Ascending aorta (tissue), 2 donors: ENCODE results near the gene SLFNL1. TPM values are rescaled to one million over a fixed set of nuclear protein-coding genes. Genes with fewer than 3 reads are reported as not detected.

Source experiments
- DNase-seq, 2 donors: peaks; one replicate each; pipeline ENCODE4 v3.0.0-alpha.2; 2019; ENCODE audit warnings: low spot score in 2 of 2
- H3K27ac ChIP-seq, 2 donors: fragments of 200-600 bp; sonication (generic); one replicate each; pipeline ENCODE4 v1.5.1; 2016 to 2017; ENCODE audit warnings: mild to moderate bottlenecking in 1 of 2
- H3K27me3 ChIP-seq: fragments of 200-600 bp; sonication (generic); one replicate; pipeline ENCODE4 v1.5.1; 2017
- H3K36me3 ChIP-seq, 2 donors: fragments of 200-600 bp; sonication (generic); one replicate each; pipeline ENCODE4 v1.5.1; 2016
- H3K4me1 ChIP-seq, 2 donors: fragments of 200-600 bp; sonication (generic); one replicate each; pipeline ENCODE4 v1.5.1; 2016 to 2017; ENCODE audit warnings: mild to moderate bottlenecking in 1 of 2
- H3K4me3 ChIP-seq, 2 donors: fragments of 200-600 bp; sonication (generic); one replicate each; pipeline ENCODE4 v1.5.1; 2016 to 2017; ENCODE audit warnings: mild to moderate bottlenecking in 1 of 2
- H3K9me3 ChIP-seq, 2 donors: fragments of 200-600 bp; sonication (generic); one replicate each; pipeline ENCODE4 v1.5.1; 2016
- CTCF ChIP-seq, 3 experiments: fragments of 200-600 bp in 2 of 3; fragments of 450-650 bp in 1 of 3; sonication (generic) in 2 of 3; IDR thresholded peaks; one replicate each; pipeline ENCODE4 v1.5.1; 2016 to 2019; ENCODE audit warnings: antibody characterized with exemption in 3 of 3, mild to moderate bottlenecking in 1 of 3, moderate library complexity in 1 of 3
- intact Hi-C: fragments of 100-400 bp; cut with DNase I; formaldehyde crosslinking; loops from one replicate; pipeline ENCODE4 v1.15.1; 2023
- total RNA-seq: library from RNA; depleted of rRNA; stranded (reverse); fragments of >200 nt; gene quantifications from one replicate; pipeline ENCODE4 v1.1.0, GENCODE V29; 2016

The SLFNL1 gene
- total RNA-seq, 1 donor from 2014 or later, result not detected

DNA sequence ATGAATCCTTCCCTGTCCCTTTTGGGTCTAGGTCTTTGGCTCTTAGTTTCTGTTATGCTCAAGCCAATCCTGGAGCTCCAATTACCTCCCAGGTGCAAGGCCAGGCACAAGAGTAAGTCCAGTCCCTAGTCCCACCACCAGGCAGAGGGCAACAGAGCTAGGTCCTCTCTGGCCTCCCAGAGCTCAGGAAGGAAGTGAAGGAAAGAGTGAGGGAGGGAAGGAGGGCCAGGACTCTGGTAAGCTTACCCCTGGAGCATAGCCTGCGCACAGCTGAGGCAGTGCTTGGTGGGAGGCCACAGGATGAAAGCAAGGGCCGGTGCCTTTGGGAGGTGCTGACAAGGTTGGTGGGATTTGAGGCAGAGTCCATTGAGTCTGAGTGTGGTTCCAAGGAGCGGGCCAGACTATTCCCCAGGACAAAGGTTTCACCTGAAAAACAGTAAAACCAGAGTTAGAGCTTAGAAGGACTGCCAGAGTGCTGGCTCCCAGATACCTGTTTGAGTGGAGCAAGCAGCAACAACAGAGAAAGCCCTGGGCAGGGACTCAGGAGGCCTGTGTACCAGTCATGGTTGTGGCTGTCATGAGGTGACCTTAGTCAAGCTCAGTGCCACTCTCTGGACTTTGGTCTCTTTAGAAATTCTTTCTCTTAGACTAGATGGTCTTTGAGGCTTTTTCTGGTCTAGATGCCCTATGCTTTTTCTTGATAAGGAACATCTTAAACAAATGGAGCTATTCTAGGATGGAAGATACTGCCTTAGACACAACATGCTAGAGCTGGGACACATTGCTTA, 15.8 kb upstream of the SLFNL1 start:
- H3K27me3 ChIP-seq, result no peaks in the 10 kb centered on the region
- H3K9me3 ChIP-seq, result no peaks in the 10 kb centered on the region
- no peak for TF ChIP-seq CTCF (IDR thresholded peaks at IDR 0.05)
- H3K27ac ChIP-seq, result no peak overlapping the region
- no peak for DNase-seq
- no peaks in the 10 kb centered on the region for H3K4me1 ChIP-seq
- intact Hi-C loops, result no loop called here
- peaks cover 34 to 72% of the 10 kb centered on the region in 2 donors for H3K36me3 ChIP-seq
- H3K4me3 ChIP-seq, result no peak overlapping the region

DNA sequence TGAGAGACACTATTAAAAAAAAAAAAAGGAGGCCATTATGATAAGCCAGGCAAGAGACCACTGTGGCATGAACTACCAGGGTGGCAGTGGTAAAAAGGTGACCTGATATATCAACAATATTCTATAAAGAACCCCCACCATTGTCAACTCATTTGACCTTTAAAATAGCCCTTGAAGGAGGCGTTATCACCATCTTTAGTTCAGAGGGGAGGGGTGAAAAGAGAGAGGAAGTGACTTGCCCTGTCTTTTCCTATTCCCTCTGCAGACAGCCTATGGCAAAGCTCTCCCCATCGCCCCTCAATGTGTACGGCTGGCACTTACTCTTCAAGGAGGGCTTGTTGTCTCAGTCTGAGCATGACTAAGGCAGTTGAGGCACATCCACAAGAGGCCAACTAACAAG, 11.7 kb upstream of the SLFNL1 start:
- no peak overlapping the region for H3K4me3 ChIP-seq
- TF ChIP-seq CTCF (IDR thresholded peaks at IDR 0.05), result no peak
- no peak overlapping the region for H3K27ac ChIP-seq
- H3K27me3 ChIP-seq, result no peaks in the 10 kb centered on the region
- H3K4me1 ChIP-seq, result no peaks in the 10 kb centered on the region
- H3K36me3 ChIP-seq, result peaks cover 43 to 86% of the 10 kb centered on the region in 2 donors
- no peaks in the 10 kb centered on the region for H3K9me3 ChIP-seq
- DNase-seq, result no peak
- intact Hi-C loops, result no loop called here

GRCh38 chr1:41032147-41032546, 10.6 kb upstream of the SLFNL1 start:
- peaks cover 51 to 88% of the 10 kb centered on the region in 2 donors for H3K36me3 ChIP-seq
- H3K27me3 ChIP-seq, result no peaks in the 10 kb centered on the region
- no peak for DNase-seq
- no peak overlapping the region for H3K27ac ChIP-seq
- intact Hi-C loops, result no loop called here
- no peaks in the 10 kb centered on the region for H3K4me1 ChIP-seq
- no peak overlapping the region for H3K4me3 ChIP-seq
- TF ChIP-seq CTCF (IDR thresholded peaks at IDR 0.05), result no peak
- H3K9me3 ChIP-seq, result no peaks in the 10 kb centered on the region

DNA sequence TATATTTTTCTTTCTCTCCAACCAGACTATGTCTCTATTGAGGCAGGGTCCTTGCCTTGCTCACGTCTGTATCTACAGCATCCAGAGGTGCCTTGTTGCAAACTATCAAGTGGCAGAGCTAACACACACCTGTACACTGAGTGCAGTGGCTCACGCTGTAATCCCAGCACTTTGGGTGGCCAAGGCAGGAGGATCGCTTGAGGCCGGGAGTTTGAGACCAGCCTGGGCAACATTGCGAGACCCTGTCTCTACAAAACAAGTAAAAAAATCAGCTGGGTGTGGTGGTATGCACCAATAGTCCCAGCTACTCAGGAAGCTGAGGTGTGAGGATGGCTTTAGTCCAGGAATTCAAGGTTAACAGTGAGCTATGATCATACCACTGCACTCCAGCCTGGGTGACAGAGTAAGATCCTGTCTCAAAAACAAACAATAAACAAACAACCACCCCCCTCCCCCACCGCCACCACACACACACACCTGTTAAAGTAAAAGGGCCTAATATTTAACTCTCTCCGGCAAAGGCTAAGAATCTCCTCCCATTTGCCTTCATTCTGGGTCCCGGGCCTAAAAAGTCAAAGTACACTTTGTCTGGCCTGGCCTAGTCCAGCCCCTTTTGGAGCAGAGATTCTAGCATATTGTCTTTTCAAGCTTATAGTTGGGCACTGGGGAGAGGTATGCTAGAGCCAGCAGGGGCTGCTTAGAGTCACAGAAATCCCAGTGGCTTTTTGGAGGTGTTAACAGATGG, 9.5 kb upstream of the SLFNL1 start:
- no peak for DNase-seq
- no peaks in the 10 kb centered on the region for H3K9me3 ChIP-seq
- no peak overlapping the region for H3K27ac ChIP-seq
- intact Hi-C loops, result no loop called here
- H3K4me1 ChIP-seq, result no peaks in the 10 kb centered on the region
- H3K4me3 ChIP-seq, result no peak overlapping the region
- H3K36me3 ChIP-seq, result peaks cover 44 to 86% of the 10 kb centered on the region in 2 donors
- no peaks in the 10 kb centered on the region for H3K27me3 ChIP-seq
- TF ChIP-seq CTCF (IDR thresholded peaks at IDR 0.05), result no peak

DNA sequence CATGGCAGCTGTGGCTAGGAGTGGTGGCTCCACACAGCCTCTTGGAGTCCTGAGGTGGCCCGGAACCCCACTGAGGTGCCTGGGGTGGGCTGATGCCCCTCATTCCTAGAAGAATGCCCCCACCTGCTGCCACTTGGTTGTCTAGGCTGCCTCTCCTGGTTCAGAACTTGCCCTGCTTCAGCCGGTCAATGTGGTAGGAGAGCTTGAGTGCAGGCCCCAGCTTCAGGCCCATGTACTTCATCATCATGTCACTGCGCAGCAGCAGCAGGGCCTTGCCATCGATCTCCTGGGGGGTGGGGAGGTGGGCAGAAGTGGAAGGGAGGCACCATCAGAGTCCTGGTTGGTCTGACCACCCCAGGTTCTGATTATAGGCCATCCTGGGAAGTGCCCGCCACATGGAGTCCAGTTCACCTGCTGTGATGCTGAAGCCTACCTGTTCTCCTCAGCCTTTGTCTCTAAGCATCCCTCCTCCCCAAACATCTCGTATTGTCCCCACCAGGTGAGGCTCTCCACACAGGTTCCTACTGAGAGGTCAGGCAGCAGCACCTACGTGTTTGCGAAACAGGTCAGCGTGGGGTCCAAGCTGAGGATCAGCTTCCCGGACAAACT, 6.6 kb upstream of the SLFNL1 start:
- intact Hi-C loops, result no loop called here
- no peak overlapping the region for H3K27ac ChIP-seq
- peaks cover 31 to 70% of the 10 kb centered on the region in 2 donors for H3K36me3 ChIP-seq

More for the DNA sequence above, 6.6 kb upstream of the SLFNL1 start:
- Histone ChIP-seq H3K4me1 (no peaks in the 10 kb centered on the region), H3K4me3 (no peak overlapping the region), H3K27me3 (no peaks in the 10 kb centered on the region), H3K9me3 (no peaks in the 10 kb centered on the region)
- no peak for DNase-seq
- no peak for TF ChIP-seq CTCF (IDR thresholded peaks at IDR 0.05)
